Lung (tissue), 12 donors: ENCODE data around the gene ACP1. TPM values are rescaled to one million over a fixed set of nuclear protein-coding genes. Genes with fewer than 3 reads are reported as not detected.

Source experiments
- ATAC-seq: fragments of 200-7000 bp; cut with Tn5 transposase; one replicate; pipeline ENCODE4 v1.9.1; 2020; ENCODE audit warnings: moderate number of reproducible peaks; ENCODE audit not compliant: insufficient read depth, low FRiP score
- DNase-seq, 3 donors: peaks; one replicate each; pipeline ENCODE4 v3.0.0-alpha.2; 2013 to 2017
- H3K27ac ChIP-seq, 2 donors: one replicate each; pipeline ENCODE4 v1.5.1; 2013; ENCODE audit warnings: mild to moderate bottlenecking in 2 of 2, moderate library complexity in 2 of 2, control low read depth in 1 of 2, inconsistent platforms in 1 of 2, low read depth in 1 of 2, low read length in 1 of 2
- H3K27me3 ChIP-seq, 3 donors: one replicate each; pipeline ENCODE4 v1.5.1; 2013; ENCODE audit warnings: low read length in 2 of 3; ENCODE audit not compliant: control insufficient read depth in 3 of 3, insufficient read depth in 3 of 3
- H3K36me3 ChIP-seq, 4 donors: one replicate each; pipeline ENCODE4 v1.5.1; 2013; ENCODE audit warnings: low read length in 4 of 4, mild to moderate bottlenecking in 1 of 4, moderate library complexity in 1 of 4; ENCODE audit not compliant: control insufficient read depth in 4 of 4, insufficient read depth in 4 of 4
- H3K4me1 ChIP-seq, 5 donors: one replicate each; pipeline ENCODE4 v1.5.1; 2013; ENCODE audit warnings: low read length in 5 of 5, mild to moderate bottlenecking in 2 of 5, moderate library complexity in 1 of 5; ENCODE audit not compliant: control insufficient read depth in 5 of 5, insufficient read depth in 5 of 5
- H3K4me3 ChIP-seq: one replicate; pipeline ENCODE4 v1.5.1; 2013; ENCODE audit warnings: mild to moderate bottlenecking, control low read depth, moderate library complexity
- H3K9ac ChIP-seq, 2 donors: one replicate each; pipeline ENCODE4 v1.5.1; 2013; ENCODE audit warnings: low read length in 2 of 2, control low read depth in 1 of 2; ENCODE audit not compliant: insufficient read depth in 1 of 2
- H3K9me3 ChIP-seq, 4 donors: one replicate each; pipeline ENCODE4 v1.5.1; 2013; ENCODE audit warnings: low read length in 3 of 4, mild to moderate bottlenecking in 1 of 4, moderate library complexity in 1 of 4; ENCODE audit not compliant: control insufficient read depth in 4 of 4, insufficient read depth in 3 of 4
- WGBS, 2 donors: extraction: QIAGEN DNeasy Blood & Tissue Kit; methylation state at CpG; one replicate each; pipeline ENCODE4 v1.1.7; 2013; 5-methylcytosine and 5-hydroxymethylcytosine counted together
- polyA plus RNA-seq, 2 donors: library from polyadenylated mRNA; stranded (reverse); fragments of 200-250 nt; gene quantifications; one replicate each; pipeline ENCODE4 v1.2.1, GENCODE V29; 2013
- total RNA-seq, 2 donors: library from RNA; depleted of rRNA in 1 of 2; stranded (reverse); fragments of >200 nt in 1 of 2; gene quantifications; one replicate each; pipeline ENCODE4 v1.2.1, GENCODE V29; 2014 to 2021
- TF ChIP-seq, protein P1 (sequence below): IDR thresholded peaks from 2 replicates; pipeline ENCODE4 v1.5.1; 2012; ENCODE audit warnings: mild to moderate bottlenecking; ENCODE audit errors: control extremely low read depth, extremely low read depth
- donor health status: control.
- donor health status: control.
- donor health status: Bipolar disorder and iron deficiency.
- donor health status: healthy.
- donor health status: DM: yes; HTN: yes; CAD: no.

The ACP1 gene
- total and polyA plus RNA-seq, 4 donors: 66.0 to 136 (median 75.0) TPM

DNA sequence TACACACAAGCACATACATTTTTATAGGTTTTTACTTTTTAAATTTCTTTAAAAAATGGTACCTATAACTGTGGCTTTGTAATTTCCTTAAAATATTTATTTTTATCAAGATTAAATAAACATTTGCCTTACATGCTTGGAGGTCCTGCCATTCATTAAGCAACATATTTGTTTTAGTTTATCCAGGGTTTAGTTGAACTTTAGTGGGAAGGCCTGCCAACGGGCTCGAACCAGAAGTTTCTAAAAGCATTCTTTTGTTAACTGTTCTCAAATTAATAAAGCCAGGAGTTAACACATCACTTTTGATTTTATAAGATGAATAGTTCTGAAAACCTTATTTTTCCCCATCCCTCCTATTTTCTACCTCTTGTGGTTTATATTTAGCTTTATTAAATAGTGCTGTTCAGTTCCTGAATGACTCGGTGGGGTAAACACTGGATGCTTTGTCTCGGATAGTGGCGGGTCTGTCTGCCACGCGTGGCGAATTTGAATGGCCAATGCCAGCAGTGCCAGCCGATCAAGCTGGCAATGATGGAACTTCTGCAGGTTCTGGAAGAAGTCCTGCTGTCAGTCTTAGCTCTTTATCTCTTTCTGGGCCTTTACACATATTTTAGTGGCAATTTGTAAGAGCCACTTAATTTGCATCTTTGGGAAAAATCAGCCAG, 33.1 kb upstream of the ACP1 start:
- H3K27ac ChIP-seq: no peak overlapping the region

DNA sequence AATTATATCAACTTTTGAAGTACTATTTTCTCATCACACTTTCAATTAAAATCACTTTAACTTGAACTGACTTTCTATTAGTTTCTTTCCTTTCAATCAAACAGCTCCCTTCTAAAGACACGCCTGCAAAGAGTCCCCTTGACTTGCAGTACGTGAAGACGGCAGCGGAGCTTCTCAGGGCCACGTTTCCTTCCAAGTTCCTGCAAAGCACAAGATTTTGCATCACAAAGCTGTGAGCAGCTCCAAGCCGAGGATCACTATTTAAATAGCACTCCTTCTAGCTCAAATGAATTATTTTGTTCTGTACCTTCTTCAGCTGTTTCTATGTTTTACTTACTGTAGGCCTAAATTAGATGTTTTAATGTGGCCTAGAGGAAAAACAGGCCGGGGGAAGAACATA, 31.7 kb upstream of the ACP1 start:
- H3K4me3 ChIP-seq: no peak overlapping the region
- TF ChIP-seq, protein P1, sequence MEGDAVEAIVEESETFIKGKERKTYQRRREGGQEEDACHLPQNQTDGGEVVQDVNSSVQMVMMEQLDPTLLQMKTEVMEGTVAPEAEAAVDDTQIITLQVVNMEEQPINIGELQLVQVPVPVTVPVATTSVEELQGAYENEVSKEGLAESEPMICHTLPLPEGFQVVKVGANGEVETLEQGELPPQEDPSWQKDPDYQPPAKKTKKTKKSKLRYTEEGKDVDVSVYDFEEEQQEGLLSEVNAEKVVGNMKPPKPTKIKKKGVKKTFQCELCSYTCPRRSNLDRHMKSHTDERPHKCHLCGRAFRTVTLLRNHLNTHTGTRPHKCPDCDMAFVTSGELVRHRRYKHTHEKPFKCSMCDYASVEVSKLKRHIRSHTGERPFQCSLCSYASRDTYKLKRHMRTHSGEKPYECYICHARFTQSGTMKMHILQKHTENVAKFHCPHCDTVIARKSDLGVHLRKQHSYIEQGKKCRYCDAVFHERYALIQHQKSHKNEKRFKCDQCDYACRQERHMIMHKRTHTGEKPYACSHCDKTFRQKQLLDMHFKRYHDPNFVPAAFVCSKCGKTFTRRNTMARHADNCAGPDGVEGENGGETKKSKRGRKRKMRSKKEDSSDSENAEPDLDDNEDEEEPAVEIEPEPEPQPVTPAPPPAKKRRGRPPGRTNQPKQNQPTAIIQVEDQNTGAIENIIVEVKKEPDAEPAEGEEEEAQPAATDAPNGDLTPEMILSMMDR: no peak
- H3K36me3 ChIP-seq: peaks cover 0 to 17% (median 8%) of the 10 kb centered on the region in 4 donors
- peaks cover 0 to 9% (median 0%) of the 10 kb centered on the region in 5 donors for H3K4me1 ChIP-seq
- DNase-seq: no peak
- no peaks in the 10 kb centered on the region for H3K27me3 ChIP-seq
- 92% methylated on average over 7 of the region's 7 CpGs for WGBS, 2 donors
- H3K9me3 ChIP-seq: no peaks in the 10 kb centered on the region
- no peak overlapping the region for H3K9ac ChIP-seq
- no peak overlapping the region for H3K27ac ChIP-seq
- no peak for ATAC-seq

More for the DNA sequence above, 33.1 kb upstream of the ACP1 start:
- no peaks in the 10 kb centered on the region for H3K27me3 ChIP-seq
- DNase-seq: no peak
- peaks cover 0 to 2% (median 0%) of the 10 kb centered on the region in 5 donors for H3K4me1 ChIP-seq
- no peak overlapping the region for H3K9ac ChIP-seq
- H3K36me3 ChIP-seq: peaks cover 3 to 23% (median 12%) of the 10 kb centered on the region in 4 donors
- TF ChIP-seq, protein P1: no peak
- no peak for ATAC-seq
- H3K4me3 ChIP-seq: no peak overlapping the region
- WGBS, 2 donors: 77 to 86% methylated on average over 9 of the region's 9 CpGs
- no peaks in the 10 kb centered on the region for H3K9me3 ChIP-seq

DNA sequence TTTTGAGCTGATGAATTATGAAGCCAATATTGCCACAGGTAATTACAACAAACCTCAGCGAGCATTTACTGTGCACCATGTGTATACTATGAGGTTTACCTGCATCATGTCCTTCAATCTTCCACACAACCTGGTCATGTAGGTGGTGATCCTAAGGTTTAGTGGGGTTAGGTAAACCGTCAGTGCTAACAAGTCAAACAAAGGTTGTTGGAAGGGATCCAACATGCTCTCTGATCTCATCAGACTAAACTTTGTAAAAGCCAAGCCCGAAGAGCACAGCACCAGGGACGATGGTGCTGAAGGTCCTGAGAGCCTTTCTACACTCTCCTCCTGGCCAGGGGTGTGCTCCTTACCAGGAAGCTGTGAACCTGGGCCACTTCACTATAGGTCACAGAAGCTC, 30.3 kb upstream of the ACP1 start:
- WGBS, 2 donors: 80 to 86% methylated on average over 4 of the region's 4 CpGs
- TF ChIP-seq, protein P1: no peak
- ATAC-seq (no peak), DNase-seq (no peak)
- Histone ChIP-seq H3K9ac (no peak overlapping the region), H3K36me3 (peaks cover 0 to 13% (median 8%) of the 10 kb centered on the region in 4 donors), H3K27me3 (no peaks in the 10 kb centered on the region), H3K9me3 (no peaks in the 10 kb centered on the region), H3K4me1 (peaks cover 0 to 17% (median 0%) of the 10 kb centered on the region in 5 donors), H3K4me3 (no peak overlapping the region), H3K27ac (no peak overlapping the region)
